K562 (cell line): ENCODE results near the gene CEP85L. TPM values are rescaled to one million over a fixed set of nuclear protein-coding genes. Genes with fewer than 3 reads are reported as not detected.

Source experiments
- ATAC-seq: fragments of 200-7000 bp; cut with Tn5 transposase; 3 replicates; pipeline ENCODE4 v1.9.1; 2020; ENCODE audit warnings: moderate library complexity
- BruUV-seq: library from RNA; stranded (reverse); fragments of 400-500 nt; replicated peaks from 2 replicates; lab custom pipeline; 2021; lab: Mats Ljungman, UMichigan
- CTCF ChIA-PET: fragments of 300-600 bp; formaldehyde crosslinking; extraction: SDS; loops from one replicate; lab custom pipeline; 2021; ENCODE audit warnings: low intra/inter-chr PET ratio; lab: Yijun Ruan, JAX
- POLR2A ChIA-PET: fragments of 300-600, 350-650 bp; sonication (Branson Sonifier 250); formaldehyde crosslinking; extraction: SDS; loops from one replicate; lab custom pipeline; 2021; ENCODE audit warnings: antibody characterized with exemption, inconsistent platforms; lab: Yijun Ruan, JAX
- DNase-seq, 4 experiments: peaks; one replicate each; pipeline versions ENCODE4 v3.0.0 to v3.0.0-alpha.2; 2011 to 2018; ENCODE audit warnings: low spot score in 3 of 4, mixed read lengths in 3 of 4; ENCODE audit errors: extremely low read depth in 1 of 4
- FAIRE-seq: peaks from 2 replicates; lab custom pipeline; 2011; peaks lifted over from hg19 to GRCh38; lab: Jason Lieb, UNC
- H2AFZ ChIP-seq: 2 replicates; pipeline ENCODE4 v1.6.0; 2011; ENCODE audit warnings: low read depth, low read length, control low read depth, inconsistent platforms
- H3K27ac ChIP-seq: fragments of 200-600 bp; 3 replicates; pipeline ENCODE4 v1.8.0; 2011; ENCODE audit warnings: low read depth, mild to moderate bottlenecking, control low read depth, inconsistent platforms, low read length, moderate library complexity, mixed read lengths; ENCODE audit errors: extremely low read depth
- H3K27me3 ChIP-seq, 2 experiments: fragments of 300-600 bp in 1 of 2; 2 replicates in 1 of 2; 3 replicates in 1 of 2; pipeline versions ENCODE4 v1.6.0 to v1.8.0; 2011; ENCODE audit warnings: inconsistent platforms in 2 of 2, low read length in 2 of 2, mild to moderate bottlenecking in 1 of 2, mixed read lengths in 1 of 2, moderate library complexity in 1 of 2; ENCODE audit not compliant: control insufficient read depth in 2 of 2, insufficient read depth in 2 of 2
- H3K36me3 ChIP-seq: fragments of 300-600 bp; 3 replicates; pipeline ENCODE4 v1.8.0; 2011; ENCODE audit warnings: mild to moderate bottlenecking, low read length, inconsistent platforms; ENCODE audit not compliant: control insufficient read depth, insufficient read depth
- H3K4me1 ChIP-seq, 2 experiments: fragments of 200-600 bp in 1 of 2; replicated peaks in 1 of 2; 2 replicates in 1 of 2; 3 replicates in 1 of 2; pipeline versions ENCODE4 v1.5.1 to v1.8.0; 2011; ENCODE audit warnings: inconsistent platforms in 2 of 2, low read length in 2 of 2, mild to moderate bottlenecking in 1 of 2, mixed read lengths in 1 of 2, moderate library complexity in 1 of 2; ENCODE audit not compliant: control insufficient read depth in 2 of 2, insufficient read depth in 2 of 2
- H3K4me2 ChIP-seq: 2 replicates; pipeline ENCODE4 v1.6.1; 2011; ENCODE audit warnings: low read length, control low read depth, inconsistent platforms, mixed read lengths; ENCODE audit not compliant: insufficient read depth
- H3K4me3 ChIP-seq: fragments of 200-600 bp; sonication (generic), shearing (Covaris generic); 2 replicates; pipeline ENCODE4 v1.5.1; 2016; ENCODE audit warnings: control low read depth, inconsistent platforms
- H3K79me2 ChIP-seq: fragments of 200-600 bp; 3 replicates; pipeline ENCODE4 v1.8.0; 2011; ENCODE audit warnings: low read length, inconsistent platforms; ENCODE audit not compliant: control insufficient read depth, insufficient read depth
- H3K9ac ChIP-seq, 2 experiments: 2 replicates each; pipeline versions ENCODE4 v1.6.0 to v1.6.1; 2011; ENCODE audit warnings: low read depth in 2 of 2, low read length in 2 of 2, control low read depth in 1 of 2, inconsistent platforms in 1 of 2, mild to moderate bottlenecking in 1 of 2, mixed read lengths in 1 of 2; ENCODE audit not compliant: insufficient read depth in 1 of 2
- H3K9me1 ChIP-seq: one replicate; pipeline ENCODE4 v1.6.0; 2011; ENCODE audit warnings: inconsistent platforms, mild to moderate bottlenecking, low read length, moderate library complexity; ENCODE audit not compliant: control insufficient read depth, insufficient read depth
- H3K9me3 ChIP-seq: replicated peaks from 2 replicates; pipeline ENCODE4 v1.5.1; 2011; ENCODE audit warnings: low read depth, low read length, inconsistent platforms; ENCODE audit not compliant: control insufficient read depth, insufficient read depth
- H4K20me1 ChIP-seq: replicated peaks from 2 replicates; pipeline ENCODE4 v1.6.1; 2011; ENCODE audit warnings: low read length, inconsistent platforms, mixed read lengths; ENCODE audit not compliant: control insufficient read depth, insufficient read depth
- ATF1 ChIP-seq, 2 experiments: fragments of 450-650 bp in 1 of 2; IDR thresholded peaks; 2 replicates each; pipeline ENCODE4 v1.6.1; 2016; ENCODE audit warnings: missing compliant biosample characterization in 1 of 2, missing genetic modification characterization in 1 of 2
- BDP1 ChIP-seq: IDR thresholded peaks from 3 replicates; pipeline ENCODE4 v1.6.1; 2011; ENCODE audit not compliant: insufficient read length, insufficient read depth
- ERF ChIP-seq: fragments of 450-650 bp; formaldehyde crosslinking; IDR thresholded peaks from 2 replicates; pipeline ENCODE4 v1.4.0; 2020; ENCODE audit warnings: mild to moderate bottlenecking, mixed read lengths
- FUS ChIP-seq: fragments of 200-400 bp; formaldehyde crosslinking; optimal IDR thresholded peaks from 2 replicates; pipeline ENCODE3; 2017; ENCODE audit warnings: low read depth, low read length
- GABPA ChIP-seq: fragments of 200-800 bp; sonication (Bioruptor generic); conservative IDR thresholded peaks from 2 replicates; pipeline ENCODE4 v1.6.1; 2016; ENCODE audit warnings: low read depth, missing genetic modification characterization, missing compliant biosample characterization
- HDAC2 ChIP-seq: fragments of 450-650 bp; IDR thresholded peaks from 2 replicates; pipeline ENCODE4 v1.6.1; 2016; ENCODE audit warnings: mild to moderate bottlenecking
- RBM34 ChIP-seq: fragments of 200-400 bp; formaldehyde crosslinking; IDR thresholded peaks from 2 replicates; pipeline ENCODE4 v1.6.1; 2018; ENCODE audit warnings: low read length, borderline replicate concordance; ENCODE audit not compliant: insufficient read depth
- ZNF324 ChIP-seq: fragments of 250-450 bp; sonication (Bioruptor Pico); IDR thresholded peaks from 2 replicates; pipeline ENCODE4 v1.4.0; 2020; ENCODE audit warnings: mild to moderate bottlenecking
- ZNF57 ChIP-seq: fragments of 450-650 bp; formaldehyde crosslinking; IDR thresholded peaks from 2 replicates; pipeline ENCODE4 v1.4.0; 2020; ENCODE audit warnings: mild to moderate bottlenecking, moderate library complexity
- ZNF79 ChIP-seq: fragments of 250-450 bp; sonication (Bioruptor Pico); IDR thresholded peaks from 2 replicates; pipeline ENCODE4 v1.4.0; 2020; ENCODE audit warnings: low read depth, mild to moderate bottlenecking, moderate library complexity
- WGBS: fragments of 100-300 bp; shearing (Covaris generic); methylation state at CpG from one replicate; pipeline ENCODE4 v1.1.6; 2016; ENCODE audit warnings: low coverage, mixed read lengths; ENCODE audit not compliant: insufficient coverage; ENCODE audit errors: missing lambda C conversion rate; 5-methylcytosine and 5-hydroxymethylcytosine counted together
- in situ Hi-C: fragments of 300-500 bp; cut with MboI; formaldehyde crosslinking; loops from 4 replicates; pipeline ENCODE4 v1.15.0; 2018; ENCODE audit warnings: inconsistent platforms, mixed read lengths
- intact Hi-C: fragments of 100-400 bp; cut with micrococcal nuclease; formaldehyde crosslinking; loops from 2 replicates; pipeline ENCODE4 v1.14.2; 2022
- polyA plus RNA-seq, 8 experiments: library from polyadenylated mRNA; depleted of rRNA in 4 of 8; stranded (reverse) in 5 of 8; unstranded in 3 of 8; fragments of >200 nt; fragmentation: Nextera tagmentation in 2 of 8; fragmentation: Illumina TruSeq in 1 of 8; extraction: Ambion mirVana in 2 of 8; extraction: Trizol in 1 of 8; gene quantifications; 2 replicates each; pipeline versions ENCODE4 v1.2.1 to v1.2.3, GENCODE V29; 2011 to 2014; ENCODE audit warnings: inconsistent platforms in 1 of 8, missing spikeins in 1 of 8
- total RNA-seq, 7 experiments: library from RNA; depleted of rRNA in 6 of 7; stranded (reverse); fragments of >200 nt in 6 of 7; fragmentation: Illumina TruSeq in 2 of 7; extraction: Trizol in 2 of 7; gene quantifications; 2 replicates each; pipeline versions ENCODE4 v1.2.1 to v1.2.3, GENCODE V29; 2011 to 2021; ENCODE audit warnings: low replicate concordance in 1 of 7
- TF ChIP-seq, protein P1 (sequence below): fragments of 250-450 bp; sonication (Bioruptor Pico); IDR thresholded peaks from 2 replicates; pipeline ENCODE4 v1.4.0; 2020; ENCODE audit warnings: mild to moderate bottlenecking, moderate library complexity, borderline replicate concordance
- TF ChIP-seq, protein P2 (sequence below): sonication (generic); formaldehyde crosslinking; IDR thresholded peaks from 2 replicates; pipeline ENCODE4 v1.8.1; 2022; ENCODE audit warnings: missing genetic modification reagents

Gene CEP85L
- total and polyA plus RNA-seq, 9 of the 15 experiments (the other 6 are each of a cell fraction or from before 2014, with no cell fraction given), result 4.5 to 15.8 (median 8.3) TPM

DNA sequence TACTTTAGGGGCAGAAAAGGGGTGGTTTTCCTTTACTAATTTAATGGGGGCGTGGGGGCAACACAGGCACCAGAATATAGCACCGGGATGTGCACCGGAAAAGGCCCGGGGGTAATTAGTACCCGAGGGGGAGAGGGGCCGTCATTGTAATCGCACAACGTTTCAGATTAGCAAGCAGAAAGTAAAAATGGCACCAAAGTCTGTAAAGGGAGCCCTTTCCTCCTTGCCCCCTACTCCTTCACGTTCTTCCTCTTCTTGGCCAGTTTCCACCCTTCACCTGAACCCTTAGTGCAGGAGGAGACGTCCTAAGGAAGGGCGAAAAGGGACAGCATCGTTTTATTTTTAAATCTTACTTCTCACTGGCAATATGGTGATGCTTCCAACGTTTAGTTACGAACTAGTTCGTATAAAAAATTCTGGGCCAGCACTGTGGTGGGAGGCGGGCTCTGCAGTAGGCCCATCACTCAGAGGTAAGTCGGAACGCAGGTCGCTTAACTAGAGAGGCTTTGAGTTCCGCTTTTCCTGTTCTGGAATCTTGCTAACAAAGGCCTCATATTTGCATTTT is 742 bp upstream of the CEP85L start:
- Histone ChIP-seq H3K9ac (peak overlapping the region; percentile 45 to 54; a peak in 2 of 4 replicates), H2AFZ (peak overlapping the region; percentile 90), H3K4me2 (peak overlapping the region; percentile 80), H3K4me1 (peaks cover 14 to 17% of the 10 kb centered on the region in 2 experiments; a peak in 4 of 5 replicates), H3K27ac (peak overlapping the region; percentile 59; the same call in 1 of the 3 replicates), H4K20me1 (no peaks in the 10 kb centered on the region), H3K27me3 (no peaks in the 10 kb centered on the region), H3K36me3 (no peaks in the 10 kb centered on the region), H3K9me1 (no peaks in the 10 kb centered on the region), H3K79me2 (peaks cover 33% of the 10 kb centered on the region)
- no peak for FAIRE-seq
- ChIA-PET CTCF (no interaction called here), POLR2A (interaction anchor here (1.4 to 4.7 kb wide), 2 partner anchors 12 to 16 kb away, joined by 3 to 17 read pairs; no protein-coding TSS in a partner anchor)
- DNase-seq, result no peak
- TSS peak; percentile 49 for BruUV-seq
- in situ Hi-C loops, result no loop called here
- 43% methylated on average over 20 of the region's 20 CpGs for WGBS
- no peak for ATAC-seq
- intact Hi-C loops, result loop anchor here (5.0 to 10.0 kb wide), 2 partner anchors 125 to 243 kb away; partner anchors contain the start of gene ASF1A
- TF ChIP-seq, protein P1, sequence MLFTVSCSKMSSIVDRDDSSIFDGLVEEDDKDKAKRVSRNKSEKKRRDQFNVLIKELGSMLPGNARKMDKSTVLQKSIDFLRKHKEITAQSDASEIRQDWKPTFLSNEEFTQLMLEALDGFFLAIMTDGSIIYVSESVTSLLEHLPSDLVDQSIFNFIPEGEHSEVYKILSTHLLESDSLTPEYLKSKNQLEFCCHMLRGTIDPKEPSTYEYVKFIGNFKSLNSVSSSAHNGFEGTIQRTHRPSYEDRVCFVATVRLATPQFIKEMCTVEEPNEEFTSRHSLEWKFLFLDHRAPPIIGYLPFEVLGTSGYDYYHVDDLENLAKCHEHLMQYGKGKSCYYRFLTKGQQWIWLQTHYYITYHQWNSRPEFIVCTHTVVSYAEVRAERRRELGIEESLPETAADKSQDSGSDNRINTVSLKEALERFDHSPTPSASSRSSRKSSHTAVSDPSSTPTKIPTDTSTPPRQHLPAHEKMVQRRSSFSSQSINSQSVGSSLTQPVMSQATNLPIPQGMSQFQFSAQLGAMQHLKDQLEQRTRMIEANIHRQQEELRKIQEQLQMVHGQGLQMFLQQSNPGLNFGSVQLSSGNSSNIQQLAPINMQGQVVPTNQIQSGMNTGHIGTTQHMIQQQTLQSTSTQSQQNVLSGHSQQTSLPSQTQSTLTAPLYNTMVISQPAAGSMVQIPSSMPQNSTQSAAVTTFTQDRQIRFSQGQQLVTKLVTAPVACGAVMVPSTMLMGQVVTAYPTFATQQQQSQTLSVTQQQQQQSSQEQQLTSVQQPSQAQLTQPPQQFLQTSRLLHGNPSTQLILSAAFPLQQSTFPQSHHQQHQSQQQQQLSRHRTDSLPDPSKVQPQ, result no peak
- no peak for TF ChIP-seq FUS
- TF ChIP-seq, protein P2, sequence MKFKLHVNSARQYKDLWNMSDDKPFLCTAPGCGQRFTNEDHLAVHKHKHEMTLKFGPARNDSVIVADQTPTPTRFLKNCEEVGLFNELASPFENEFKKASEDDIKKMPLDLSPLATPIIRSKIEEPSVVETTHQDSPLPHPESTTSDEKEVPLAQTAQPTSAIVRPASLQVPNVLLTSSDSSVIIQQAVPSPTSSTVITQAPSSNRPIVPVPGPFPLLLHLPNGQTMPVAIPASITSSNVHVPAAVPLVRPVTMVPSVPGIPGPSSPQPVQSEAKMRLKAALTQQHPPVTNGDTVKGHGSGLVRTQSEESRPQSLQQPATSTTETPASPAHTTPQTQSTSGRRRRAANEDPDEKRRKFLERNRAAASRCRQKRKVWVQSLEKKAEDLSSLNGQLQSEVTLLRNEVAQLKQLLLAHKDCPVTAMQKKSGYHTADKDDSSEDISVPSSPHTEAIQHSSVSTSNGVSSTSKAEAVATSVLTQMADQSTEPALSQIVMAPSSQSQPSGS (CRISPR knock-in tag), result no peak
- TF ChIP-seq HDAC2, result no peak
- no peak for TF ChIP-seq ERF
- TF ChIP-seq ATF1 (CRISPR knock-in tag; IDR thresholded peaks at IDR 0.05), result no peak
- no peak for TF ChIP-seq ATF1 (tag; IDR thresholded peaks at IDR 0.05)
- no peak for TF ChIP-seq ZNF79 (CRISPR knock-in tag)
- TF ChIP-seq RBM34, result no peak
- TF ChIP-seq ZNF57, result no peak
- TF ChIP-seq ZNF324, result no peak
- no peak for TF ChIP-seq BDP1
- TF ChIP-seq GABPA (tag), result no peak
- TF ChIP-seq, all 486 proteins: peak for 0
- H3K9me3 ChIP-seq, result no peaks in the 10 kb centered on the region
- H3K4me3 ChIP-seq, result peak overlapping the region; percentile 80
